ENCODE results near the gene YIPF2.
A peak's percentile ranks its signal among the peaks of the same experiment; 100 is the strongest.
"Not testable (repeated sequence)": the region's sequence is repeated elsewhere in the genome, so short reads cannot be mapped to it uniquely, and the experiment has no call there.

Gene YIPF2
- 8.0 to 14.3 (median 10.8) reads per million in 4 donors for total RNA-seq

- DNase-seq, result peak; percentile 86 to 95 (median 90)
Observed at GRCh38 chr19:10928563-10929401, at the start of gene YIPF2, which contains the start of gene TIMM29. TSS of gene YIPF2 (minus strand) at chr19:10928639. CDS start at chr19:10928410, 229 bp downstream. TSS of gene TIMM29 (plus strand) at chr19:10928811. CDS start at chr19:10928823, 12 bp downstream.

DNA sequence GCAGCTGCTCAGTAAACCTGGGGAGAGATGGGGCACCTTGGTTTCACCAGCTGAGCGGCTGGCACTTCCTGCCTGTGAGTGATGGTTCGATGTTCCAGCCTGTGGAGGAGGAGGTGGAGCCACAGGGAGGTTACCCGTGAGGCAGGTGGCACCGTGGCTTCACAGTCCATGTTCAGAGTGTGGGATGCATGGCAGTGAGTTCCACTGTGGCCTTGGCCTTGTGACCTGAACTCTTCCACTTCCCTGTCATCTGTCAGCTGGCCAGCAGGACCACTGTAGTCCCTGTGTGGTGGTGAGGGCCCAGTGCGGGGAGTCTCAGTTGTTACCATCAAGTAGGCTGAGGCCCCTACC lies 49.3 kb upstream of the YIPF2 start:
- DNase-seq, result no peak

GRCh38 chr19:10976131-10976892 lies 47.9 kb upstream of the YIPF2 start:
- no peak for DNase-seq

DNA sequence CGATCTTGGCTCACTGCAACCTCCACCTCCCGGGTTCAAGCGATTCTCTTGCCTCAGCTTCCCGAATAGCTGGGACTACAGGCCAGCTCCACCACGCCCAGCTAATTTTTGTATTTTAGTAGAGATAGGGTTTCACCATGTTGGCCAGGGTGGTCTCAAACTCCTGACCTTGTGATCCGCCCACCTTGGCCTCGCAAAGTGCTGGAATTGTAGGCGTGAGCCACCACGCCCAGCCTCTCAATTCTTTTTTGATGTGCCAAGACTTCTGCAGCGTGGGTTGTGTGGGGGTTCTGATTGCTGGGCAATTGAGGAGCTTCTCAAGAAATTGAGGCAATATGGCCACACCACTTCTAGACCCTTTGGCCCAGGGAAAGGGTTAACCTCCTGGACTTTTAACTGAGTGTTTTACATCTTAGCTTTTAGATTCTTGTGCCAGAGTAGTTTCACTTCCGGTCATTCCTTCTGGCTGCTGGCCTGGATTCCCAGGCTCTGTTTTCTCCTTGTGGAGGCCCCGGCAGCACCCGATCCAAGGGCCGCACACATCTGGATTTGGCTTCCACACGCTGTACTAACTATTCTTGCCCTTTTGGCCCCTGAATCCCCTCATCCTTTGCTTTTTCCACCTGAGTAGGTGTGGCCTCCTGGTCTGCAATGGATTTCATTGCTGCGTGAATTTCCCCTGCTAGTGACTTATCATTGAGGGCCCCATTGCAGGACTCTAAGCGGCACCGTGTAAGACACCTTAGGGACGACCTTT lies 47.1 kb upstream of the YIPF2 start:
- DNase-seq, result no peak

DNA sequence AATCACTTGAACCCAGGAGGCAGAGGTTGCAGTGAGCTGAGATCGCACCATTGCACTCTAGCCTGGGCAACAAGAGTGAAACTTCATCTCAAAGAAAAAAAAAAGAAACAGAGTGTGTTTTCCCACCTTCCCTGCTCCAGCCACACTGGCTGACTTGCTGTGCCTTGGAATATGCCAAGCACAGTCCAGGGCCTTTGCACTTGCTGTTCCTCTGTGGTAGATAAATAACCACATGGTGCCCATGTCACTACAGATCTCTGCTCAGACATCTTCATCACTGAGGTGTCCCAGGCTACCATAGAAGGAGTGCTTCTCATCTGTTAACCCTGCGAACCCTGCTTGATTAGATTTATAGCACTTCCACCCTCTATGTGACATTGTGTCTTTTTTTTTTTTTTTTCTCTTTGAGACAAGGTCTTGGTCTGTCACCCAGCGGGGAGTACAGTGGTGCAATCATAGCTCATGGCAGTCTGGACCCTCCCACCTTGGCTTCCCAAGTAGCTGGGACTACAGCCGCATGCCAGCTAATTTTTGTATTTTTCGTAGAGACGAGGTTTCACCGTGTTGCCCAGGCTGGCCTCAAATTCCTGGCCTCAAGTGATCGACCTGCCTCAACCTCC lies 42.8 kb upstream of the YIPF2 start:
- no peak for DNase-seq

- DNase-seq, result no peak
Observed at GRCh38 chr19:10968527-10969135, 40.2 kb upstream of the YIPF2 start.

GRCh38 chr19:10966809-10967208 lies 38.4 kb upstream of the YIPF2 start:
- DNase-seq, result no peak

DNA sequence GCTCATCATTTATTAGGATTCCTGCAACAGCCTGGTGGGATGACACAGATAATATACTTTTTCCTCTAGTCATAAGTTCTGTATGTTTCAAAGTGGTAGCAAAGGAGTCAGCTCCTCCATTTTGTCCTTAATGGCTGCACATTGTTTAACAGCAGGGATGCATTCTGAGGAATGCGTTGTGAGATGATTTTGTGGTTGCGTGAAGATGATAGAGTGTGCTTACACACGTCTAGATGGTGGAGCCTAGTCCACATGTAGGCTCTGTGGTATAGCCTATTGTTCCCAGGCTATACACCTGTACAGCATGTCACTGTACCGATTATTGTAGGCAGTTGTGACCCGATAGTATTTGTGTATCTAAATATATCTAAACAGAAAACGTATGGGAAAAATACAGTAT lies 37.0 kb upstream of the YIPF2 start:
- DNase-seq, result no peak

DNA sequence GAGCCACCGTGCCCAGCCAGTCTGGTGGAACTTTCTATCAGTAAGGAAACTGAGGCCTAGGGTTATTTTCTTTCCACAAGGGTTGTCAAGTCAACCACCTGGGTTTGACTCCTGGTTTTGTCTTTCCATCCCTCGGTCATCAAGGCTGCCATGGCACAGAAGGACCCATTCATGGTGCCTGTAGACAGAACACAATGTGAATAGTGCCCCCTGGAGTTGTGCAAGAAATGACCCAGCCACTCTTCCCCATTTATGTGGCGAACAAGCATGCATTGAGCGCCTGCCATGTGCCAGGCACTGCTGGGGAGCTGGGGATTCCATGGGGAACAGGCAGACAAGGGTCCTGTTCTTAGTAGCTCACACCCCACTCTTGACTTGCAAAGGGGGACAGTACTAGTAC lies 36.5 kb upstream of the YIPF2 start:
- no peak for DNase-seq

- no peak for DNase-seq
Observed at GRCh38 chr19:10963865-10964264, 35.4 kb upstream of the YIPF2 start.

GRCh38 chr19:10962863-10963262 lies 34.4 kb upstream of the YIPF2 start:
- no peak for DNase-seq

- peak in 1 of 5 donors; percentile 19 for DNase-seq
Observed at GRCh38 chr19:10961073-10961860, 32.8 kb upstream of the YIPF2 start.

- DNase-seq, result peak; percentile 96 to 100 (median 97)
Observed at GRCh38 chr19:10960314-10961072, 32.1 kb upstream of the YIPF2 start, which contains the start of gene SMARCA4. TSS of gene SMARCA4 (plus strand) at chr19:10961030. CDS start at chr19:10984152, 23,122 bp downstream.

DNA sequence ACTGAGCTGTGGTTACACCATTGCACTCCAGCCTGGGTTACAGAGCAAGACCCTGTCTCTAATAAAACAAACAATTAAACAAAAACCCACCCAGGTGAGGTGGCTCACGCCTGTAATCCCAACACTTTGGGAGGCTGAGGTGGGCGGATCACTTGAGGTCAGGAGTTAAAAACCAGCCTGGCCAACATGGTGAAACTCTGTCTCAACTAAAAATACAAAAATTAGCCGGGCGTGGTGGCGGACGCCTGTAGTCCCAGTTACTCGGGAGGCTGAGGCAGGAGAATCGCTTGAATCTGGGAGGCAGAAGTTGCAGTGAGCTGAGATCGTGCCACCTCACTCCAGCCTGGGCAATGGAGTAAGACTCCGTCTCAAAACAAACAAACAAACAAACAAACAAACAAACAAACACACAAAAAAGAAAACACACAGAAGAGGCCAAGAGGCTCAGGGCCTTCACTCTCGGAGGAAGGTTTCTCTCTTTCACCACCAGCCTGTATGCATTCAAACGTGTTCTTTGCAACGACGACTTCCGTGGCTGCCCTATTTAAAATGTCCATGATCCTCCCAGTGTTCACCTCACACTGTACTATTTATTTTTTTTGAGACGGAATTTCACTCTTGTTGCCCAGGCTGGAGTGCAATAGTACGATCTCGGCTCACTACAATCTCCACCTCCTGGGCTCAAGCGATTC lies 31.0 kb upstream of the YIPF2 start:
- not testable (repeated sequence) for DNase-seq

DNA sequence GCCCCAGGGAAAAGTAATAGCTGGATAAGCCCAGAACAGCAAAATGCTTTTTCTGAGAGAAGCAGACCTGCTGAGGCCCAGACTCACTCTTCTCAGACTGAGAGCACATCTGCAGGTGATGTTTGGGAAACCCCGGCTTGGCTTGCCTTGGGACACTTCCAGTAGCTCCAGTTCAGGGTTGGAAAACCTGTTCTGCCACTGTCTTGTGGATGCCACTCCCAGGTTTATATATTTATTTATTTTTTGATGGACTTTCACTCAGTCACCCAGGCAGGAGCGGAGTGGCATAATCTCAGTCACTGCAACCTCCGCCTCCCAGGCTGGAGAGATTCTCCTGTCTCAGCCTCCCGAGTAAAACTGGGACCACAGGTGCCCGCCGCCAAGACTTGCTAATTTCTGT lies 24.4 kb upstream of the YIPF2 start:
- DNase-seq, result no peak

- no peak for DNase-seq
Observed at GRCh38 chr19:10946958-10947657, 18.7 kb upstream of the YIPF2 start.

- no peak for DNase-seq
Observed at GRCh38 chr19:10945264-10945663, 16.8 kb upstream of the YIPF2 start.

DNA sequence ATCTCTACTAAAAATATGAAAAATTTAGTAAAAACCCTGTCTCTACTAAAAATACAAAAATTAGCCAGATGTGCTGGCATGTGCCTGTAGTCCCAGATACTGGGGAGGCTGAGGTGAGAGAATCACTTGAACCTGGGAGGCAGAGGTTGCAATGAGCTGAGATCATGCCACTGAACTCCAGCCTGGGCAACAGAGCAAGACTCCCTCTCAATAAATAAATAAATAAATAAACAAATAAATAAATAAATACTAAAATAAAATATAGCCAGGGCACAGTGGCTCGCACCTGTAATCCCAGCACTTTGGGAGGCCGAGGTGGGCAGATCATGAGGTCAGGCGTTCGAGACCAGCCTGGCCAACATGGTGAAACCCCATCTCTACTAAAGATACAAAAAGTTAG lies 15.0 kb upstream of the YIPF2 start:
- DNase-seq, result not testable (repeated sequence)

DNA sequence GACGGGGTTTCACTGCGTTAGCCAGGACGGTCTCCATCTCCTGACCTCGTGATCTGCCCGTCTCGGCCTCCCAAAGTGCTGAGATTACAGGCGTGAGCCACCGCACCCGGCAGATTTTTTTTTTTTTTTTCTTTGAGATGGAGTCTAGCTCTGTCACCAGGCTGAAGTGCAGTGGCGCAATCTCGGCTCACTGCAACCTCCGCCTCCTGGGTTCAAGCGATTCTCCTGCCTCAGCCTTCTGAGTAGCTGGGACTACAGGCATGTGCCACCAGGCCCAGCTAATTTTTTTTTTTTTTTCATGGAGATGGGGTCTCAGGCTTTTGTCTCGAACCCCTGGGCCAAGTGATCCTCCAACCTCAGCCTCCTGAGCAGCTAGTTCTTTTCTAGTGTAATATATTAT lies 13.2 kb upstream of the YIPF2 start:
- not testable (repeated sequence) for DNase-seq

Data from T-helper 1 cell (primary cell).